ENCODE data around the gene KCP. TPM values are rescaled to one million over a fixed set of nuclear protein-coding genes. Genes with fewer than 3 reads are reported as not detected.

Gene KCP
- total RNA-seq, 5 donors from 2014 or later (not counting 1 experiment from before 2014, with no cell fraction given) = 0.20 to 0.92 (median 0.53) TPM

GRCh38 chr7:128859232-128860157 lies 51.0 kb downstream of the KCP start:
- Histone ChIP-seq H3K9me3 (no peaks in the 10 kb centered on the region), H3K4me3 (ENCODE audit: control insufficient read depth in 1 of 2, extremely low read depth in 1 of 2, low read length in 1 of 2) (no peak overlapping the region), H3K4me1 (ENCODE audit: control insufficient read depth in 1 of 2, extremely low read depth in 1 of 2, insufficient read depth in 2 of 2, low read length in 2 of 2) (peaks cover 5 to 24% of the 10 kb centered on the region in 2 experiments), H3K27me3 (replicated peaks in 1 of 2; ENCODE audit: control insufficient read depth in 2 of 2, extremely low read depth in 1 of 2, insufficient read depth in 2 of 2, low read length in 1 of 2) (peaks cover 0 to 7% of the 10 kb centered on the region in 2 experiments), H3K27ac (ENCODE audit: low read length) (no peak overlapping the region), H3K36me3 (ENCODE audit: control insufficient read depth in 2 of 2, extremely low read depth in 1 of 2, insufficient read depth in 1 of 2, low read length in 1 of 2) (no peaks in the 10 kb centered on the region)
- H3K27ac Mint-ChIP-seq = no peak overlapping the region
- no peak for ATAC-seq (replicated peaks in 1 of 4)
- POLR2A ChIA-PET = no interaction called here
- CTCF ChIA-PET = no interaction called here
- DNase-seq = no peak
- no peaks in the 10 kb centered on the region for H3K27me3 Mint-ChIP-seq
- no peaks in the 10 kb centered on the region for H3K9me3 Mint-ChIP-seq
- no peaks in the 10 kb centered on the region for H3K36me3 Mint-ChIP-seq
- H3K4me3 Mint-ChIP-seq = no peak overlapping the region
- 82% methylated on average over 10 of the region's 12 CpGs for WGBS (ENCODE audit: insufficient coverage)
- peaks cover 13 to 24% (median 18%) of the 10 kb centered on the region in 3 donors for H3K4me1 Mint-ChIP-seq

GRCh38 chr7:128858380-128859231 lies 51.9 kb downstream of the KCP start:
- DNase-seq = no peak
- 89% methylated on average over 12 of the region's 18 CpGs for WGBS (ENCODE audit: insufficient coverage)
- H3K9me3 ChIP-seq = no peaks in the 10 kb centered on the region
- Mint-ChIP-seq H3K27me3 (no peaks in the 10 kb centered on the region), H3K4me1 (peaks cover 9 to 19% (median 13%) of the 10 kb centered on the region in 3 donors), H3K27ac (no peak overlapping the region), H3K9me3 (no peaks in the 10 kb centered on the region), H3K36me3 (no peaks in the 10 kb centered on the region), H3K4me3 (no peak overlapping the region)
- H3K36me3 ChIP-seq (ENCODE audit: control insufficient read depth in 2 of 2, extremely low read depth in 1 of 2, insufficient read depth in 1 of 2, low read length in 1 of 2) = no peaks in the 10 kb centered on the region
- H3K4me3 ChIP-seq (ENCODE audit: control insufficient read depth in 1 of 2, extremely low read depth in 1 of 2, low read length in 1 of 2) = no peak overlapping the region
- peaks cover 0 to 11% of the 10 kb centered on the region in 2 experiments for H3K27me3 ChIP-seq (replicated peaks in 1 of 2; ENCODE audit: control insufficient read depth in 2 of 2, extremely low read depth in 1 of 2, insufficient read depth in 2 of 2, low read length in 1 of 2)
- peaks cover 3 to 15% of the 10 kb centered on the region in 2 experiments for H3K4me1 ChIP-seq (ENCODE audit: control insufficient read depth in 1 of 2, extremely low read depth in 1 of 2, insufficient read depth in 2 of 2, low read length in 2 of 2)
- CTCF ChIA-PET = no interaction called here
- H3K27ac ChIP-seq (ENCODE audit: low read length) = no peak overlapping the region
- no peak for ATAC-seq (replicated peaks in 1 of 4)
- POLR2A ChIA-PET = no interaction called here

- CTCF ChIA-PET = no interaction called here
- peaks cover 0 to 20% of the 10 kb centered on the region in 2 experiments for H3K27me3 ChIP-seq (replicated peaks in 1 of 2; ENCODE audit: control insufficient read depth in 2 of 2, extremely low read depth in 1 of 2, insufficient read depth in 2 of 2, low read length in 1 of 2)
- no peaks in the 10 kb centered on the region for H3K9me3 ChIP-seq
- no peak for DNase-seq
- no peak overlapping the region for H3K4me3 Mint-ChIP-seq
- no peak overlapping the region for H3K4me3 ChIP-seq (ENCODE audit: control insufficient read depth in 1 of 2, extremely low read depth in 1 of 2, low read length in 1 of 2)
- H3K4me1 Mint-ChIP-seq = peaks cover 0 to 4% (median 0%) of the 10 kb centered on the region in 3 donors
- H3K9me3 Mint-ChIP-seq = no peaks in the 10 kb centered on the region
- no peak for ATAC-seq (replicated peaks in 1 of 4)
- H3K27me3 Mint-ChIP-seq = no peaks in the 10 kb centered on the region
- H3K4me1 ChIP-seq (ENCODE audit: control insufficient read depth in 1 of 2, extremely low read depth in 1 of 2, insufficient read depth in 2 of 2, low read length in 2 of 2) = no peaks in the 10 kb centered on the region
- POLR2A ChIA-PET = no interaction called here
- 91% methylated on average over 13 of the region's 17 CpGs for WGBS (ENCODE audit: insufficient coverage)
- no peak overlapping the region for H3K27ac Mint-ChIP-seq
- no peaks in the 10 kb centered on the region for H3K36me3 ChIP-seq (ENCODE audit: control insufficient read depth in 2 of 2, extremely low read depth in 1 of 2, insufficient read depth in 1 of 2, low read length in 1 of 2)
- H3K36me3 Mint-ChIP-seq = no peaks in the 10 kb centered on the region
- H3K27ac ChIP-seq (ENCODE audit: low read length) = no peak overlapping the region
Measured at GRCh38 chr7:128856001-128856718, 54.3 kb downstream of the KCP start.

- no peaks in the 10 kb centered on the region for H3K36me3 Mint-ChIP-seq
- no peak for DNase-seq
- no peak overlapping the region for H3K4me3 ChIP-seq (ENCODE audit: control insufficient read depth in 1 of 2, extremely low read depth in 1 of 2, low read length in 1 of 2)
- no peaks in the 10 kb centered on the region for H3K9me3 Mint-ChIP-seq
- H3K27me3 Mint-ChIP-seq = no peaks in the 10 kb centered on the region
- no peaks in the 10 kb centered on the region for H3K36me3 ChIP-seq (ENCODE audit: control insufficient read depth in 2 of 2, extremely low read depth in 1 of 2, insufficient read depth in 1 of 2, low read length in 1 of 2)
- no peaks in the 10 kb centered on the region for H3K4me1 Mint-ChIP-seq
- H3K27ac ChIP-seq (ENCODE audit: low read length) = no peak overlapping the region
- 84% methylated on average over 3 of the region's 3 CpGs for WGBS (ENCODE audit: insufficient coverage)
- POLR2A ChIA-PET = no interaction called here
- H3K27ac Mint-ChIP-seq = no peak overlapping the region
- no peaks in the 10 kb centered on the region for H3K9me3 ChIP-seq
- no peaks in the 10 kb centered on the region for H3K4me1 ChIP-seq (ENCODE audit: control insufficient read depth in 1 of 2, extremely low read depth in 1 of 2, insufficient read depth in 2 of 2, low read length in 2 of 2)
- ATAC-seq (replicated peaks in 1 of 4) = no peak
- CTCF ChIA-PET = no interaction called here
- H3K4me3 Mint-ChIP-seq = no peak overlapping the region
- peaks cover 0 to 21% of the 10 kb centered on the region in 2 experiments for H3K27me3 ChIP-seq (replicated peaks in 1 of 2; ENCODE audit: control insufficient read depth in 2 of 2, extremely low read depth in 1 of 2, insufficient read depth in 2 of 2, low read length in 1 of 2)
Measured at GRCh38 chr7:128855559-128855958, 55.0 kb downstream of the KCP start.

- Histone ChIP-seq H3K27me3 (replicated peaks in 1 of 2; ENCODE audit: control insufficient read depth in 2 of 2, extremely low read depth in 1 of 2, insufficient read depth in 2 of 2, low read length in 1 of 2) (peaks cover 0 to 26% of the 10 kb centered on the region in 2 experiments), H3K4me3 (ENCODE audit: control insufficient read depth in 1 of 2, extremely low read depth in 1 of 2, low read length in 1 of 2) (no peak overlapping the region), H3K36me3 (ENCODE audit: control insufficient read depth in 2 of 2, extremely low read depth in 1 of 2, insufficient read depth in 1 of 2, low read length in 1 of 2) (no peaks in the 10 kb centered on the region), H3K9me3 (no peaks in the 10 kb centered on the region), H3K4me1 (ENCODE audit: control insufficient read depth in 1 of 2, extremely low read depth in 1 of 2, insufficient read depth in 2 of 2, low read length in 2 of 2) (no peaks in the 10 kb centered on the region), H3K27ac (ENCODE audit: low read length) (no peak overlapping the region)
- ChIA-PET CTCF (no interaction called here), POLR2A (no interaction called here)
- Mint-ChIP-seq H3K9me3 (no peaks in the 10 kb centered on the region), H3K27ac (no peak overlapping the region), H3K36me3 (no peaks in the 10 kb centered on the region), H3K4me3 (no peak overlapping the region), H3K4me1 (no peaks in the 10 kb centered on the region), H3K27me3 (no peaks in the 10 kb centered on the region)
- no peak for ATAC-seq (replicated peaks in 1 of 4)
- DNase-seq = no peak
- 87% methylated on average over 20 of the region's 21 CpGs for WGBS (ENCODE audit: insufficient coverage)
Measured at GRCh38 chr7:128854396-128854795, 56.1 kb downstream of the KCP start.

- no peaks in the 10 kb centered on the region for H3K36me3 Mint-ChIP-seq
- no peak overlapping the region for H3K27ac Mint-ChIP-seq
- H3K9me3 Mint-ChIP-seq = no peaks in the 10 kb centered on the region
- H3K27me3 ChIP-seq (replicated peaks in 1 of 2; ENCODE audit: control insufficient read depth in 2 of 2, extremely low read depth in 1 of 2, insufficient read depth in 2 of 2, low read length in 1 of 2) = peaks cover 0 to 26% of the 10 kb centered on the region in 2 experiments
- ChIA-PET POLR2A (no interaction called here), CTCF (no interaction called here)
- no peaks in the 10 kb centered on the region for H3K4me1 ChIP-seq (ENCODE audit: control insufficient read depth in 1 of 2, extremely low read depth in 1 of 2, insufficient read depth in 2 of 2, low read length in 2 of 2)
- H3K9me3 ChIP-seq = no peaks in the 10 kb centered on the region
- no peak overlapping the region for H3K4me3 ChIP-seq (ENCODE audit: control insufficient read depth in 1 of 2, extremely low read depth in 1 of 2, low read length in 1 of 2)
- ATAC-seq (replicated peaks in 1 of 4) (no peak), DNase-seq (no peak)
- no peaks in the 10 kb centered on the region for H3K27me3 Mint-ChIP-seq
- H3K4me3 Mint-ChIP-seq = no peak overlapping the region
- 66% methylated on average over 15 of the region's 23 CpGs for WGBS (ENCODE audit: insufficient coverage)
- H3K27ac ChIP-seq (ENCODE audit: low read length) = no peak overlapping the region
- no peaks in the 10 kb centered on the region for H3K4me1 Mint-ChIP-seq
- H3K36me3 ChIP-seq (ENCODE audit: control insufficient read depth in 2 of 2, extremely low read depth in 1 of 2, insufficient read depth in 1 of 2, low read length in 1 of 2) = no peaks in the 10 kb centered on the region
Measured at GRCh38 chr7:128853799-128854198, 56.7 kb downstream of the KCP start.
